ENCODE measurements around the gene USP48. TPM values are rescaled to one million over a fixed set of nuclear protein-coding genes. Genes with fewer than 3 reads are reported as not detected.

The USP48 gene
- total RNA-seq, 2 experiments from 2014 or later, result 73.3 to 76.0 TPM

GRCh38 chr1:21707086-21707840, 75.7 kb downstream of the USP48 start:
- Histone ChIP-seq H3K9me3 (ENCODE audit: control insufficient read depth in 1 of 2, insufficient read depth in 1 of 2, low read length in 2 of 2) (no peaks in the 10 kb centered on the region), H3K36me3 (ENCODE audit: insufficient read depth, low read length) (peaks cover 74% of the 10 kb centered on the region), H3K4me3 (ENCODE audit: low read length) (no peak overlapping the region), H3K4me1 (ENCODE audit: insufficient read depth, low read length) (no peaks in the 10 kb centered on the region), H3K27ac (ENCODE audit: low read depth in 1 of 2, low read length in 2 of 2) (no peak overlapping the region), H3K27me3 (ENCODE audit: control insufficient read depth in 1 of 2, insufficient read depth in 2 of 2, low read length in 2 of 2) (no peaks in the 10 kb centered on the region)
- intact Hi-C loops (cut with DNase I, micrococcal nuclease), result loop anchor here in 1 of 2 experiments (10.0 kb wide), 1 partner anchor 258 kb away; no protein-coding TSS in a partner anchor
- DNase-seq (no peak), ATAC-seq (ENCODE audit: poor library complexity) (no peak)
- no peak for TF ChIP-seq CTCF (IDR thresholded peaks at IDR 0.05)
- ChIA-PET POLR2A (no interaction called here), CTCF (no interaction called here)
- no peak overlapping the region for H3K4me3 Mint-ChIP-seq
- no peaks in the 10 kb centered on the region for H3K27me3 Mint-ChIP-seq
- no peaks in the 10 kb centered on the region for H3K9me3 Mint-ChIP-seq
- peaks cover 68% of the 10 kb centered on the region for H3K36me3 Mint-ChIP-seq (ENCODE audit: low read depth)
- no peak overlapping the region for H3K27ac Mint-ChIP-seq
- H3K4me1 Mint-ChIP-seq (ENCODE audit: low read depth), result no peaks in the 10 kb centered on the region

GRCh38 chr1:21706151-21706835, 76.7 kb downstream of the USP48 start:
- Histone ChIP-seq H3K27me3 (ENCODE audit: control insufficient read depth in 1 of 2, insufficient read depth in 2 of 2, low read length in 2 of 2) (no peaks in the 10 kb centered on the region), H3K36me3 (ENCODE audit: insufficient read depth, low read length) (peaks cover 74% of the 10 kb centered on the region), H3K9me3 (ENCODE audit: control insufficient read depth in 1 of 2, insufficient read depth in 1 of 2, low read length in 2 of 2) (no peaks in the 10 kb centered on the region), H3K4me3 (ENCODE audit: low read length) (no peak overlapping the region), H3K4me1 (ENCODE audit: insufficient read depth, low read length) (no peaks in the 10 kb centered on the region), H3K27ac (ENCODE audit: low read depth in 1 of 2, low read length in 2 of 2) (no peak overlapping the region)
- DNase-seq, result no peak
- ChIA-PET CTCF (no interaction called here), POLR2A (no interaction called here)
- H3K36me3 Mint-ChIP-seq (ENCODE audit: low read depth), result peaks cover 71% of the 10 kb centered on the region
- ATAC-seq (ENCODE audit: poor library complexity), result no peak
- H3K9me3 Mint-ChIP-seq, result no peaks in the 10 kb centered on the region
- H3K27ac Mint-ChIP-seq, result no peak overlapping the region
- H3K27me3 Mint-ChIP-seq, result no peaks in the 10 kb centered on the region
- TF ChIP-seq CTCF (IDR thresholded peaks at IDR 0.05), result no peak
- intact Hi-C loops (cut with DNase I, micrococcal nuclease), result loop anchor here in 1 of 2 experiments (10.0 kb wide), 1 partner anchor 259 kb away; no protein-coding TSS in a partner anchor
- no peak overlapping the region for H3K4me3 Mint-ChIP-seq
- H3K4me1 Mint-ChIP-seq (ENCODE audit: low read depth), result no peaks in the 10 kb centered on the region

GRCh38 chr1:21705303-21705980, 77.5 kb downstream of the USP48 start:
- Mint-ChIP-seq H3K4me1 (ENCODE audit: low read depth) (no peaks in the 10 kb centered on the region), H3K36me3 (ENCODE audit: low read depth) (peaks cover 73% of the 10 kb centered on the region), H3K27ac (no peak overlapping the region), H3K27me3 (no peaks in the 10 kb centered on the region), H3K9me3 (no peaks in the 10 kb centered on the region), H3K4me3 (no peak overlapping the region)
- Histone ChIP-seq H3K4me3 (ENCODE audit: low read length) (no peak overlapping the region), H3K9me3 (ENCODE audit: control insufficient read depth in 1 of 2, insufficient read depth in 1 of 2, low read length in 2 of 2) (no peaks in the 10 kb centered on the region), H3K27ac (ENCODE audit: low read depth in 1 of 2, low read length in 2 of 2) (no peak overlapping the region), H3K27me3 (ENCODE audit: control insufficient read depth in 1 of 2, insufficient read depth in 2 of 2, low read length in 2 of 2) (no peaks in the 10 kb centered on the region), H3K36me3 (ENCODE audit: insufficient read depth, low read length) (peaks cover 73% of the 10 kb centered on the region), H3K4me1 (ENCODE audit: insufficient read depth, low read length) (no peaks in the 10 kb centered on the region)
- no peak for TF ChIP-seq CTCF (IDR thresholded peaks at IDR 0.05)
- intact Hi-C loops (cut with DNase I, micrococcal nuclease), result loop anchor here in 1 of 2 experiments (10.0 kb wide), 1 partner anchor 259 kb away; no protein-coding TSS in a partner anchor
- no peak for ATAC-seq (ENCODE audit: poor library complexity)
- CTCF ChIA-PET, result no interaction called here
- DNase-seq, result no peak
- POLR2A ChIA-PET, result no interaction called here

Measured in CD4-positive, alpha-beta T cell (primary cell).